Lower leg skin (tissue), 4 donors: ENCODE data around the gene OGFR. TPM values are rescaled to one million over a fixed set of nuclear protein-coding genes. Genes with fewer than 3 reads are reported as not detected.

Experiments
- DNase-seq, 2 donors: peaks; one replicate each; pipeline ENCODE4 v3.0.0-alpha.2; 2019; ENCODE audit warnings: low spot score in 2 of 2
- H3K4me3 ChIP-seq: fragments of 200-600 bp; sonication (generic); 2 replicates; pipeline ENCODE4 v1.5.1; 2017; ENCODE audit warnings: mild to moderate bottlenecking, low read depth; ENCODE audit not compliant: poor library complexity, severe bottlenecking
- POLR2A ChIP-seq, 2 donors: fragments of 450-650 bp; IDR thresholded peaks; one replicate each; pipeline ENCODE4 v1.6.1; 2016 to 2017; ENCODE audit warnings: antibody characterized with exemption in 2 of 2, mild to moderate bottlenecking in 1 of 2, moderate library complexity in 1 of 2
- WGBS, 2 donors: methylation state at CpG; one replicate each; pipeline ENCODE4 v1.1.5; 2018; 5-methylcytosine and 5-hydroxymethylcytosine counted together
- intact Hi-C: fragments of 100-400 bp; cut with DNase I; formaldehyde crosslinking; loops from one replicate; pipeline ENCODE4 v1.15.0; 2023; ENCODE audit warnings: low total_unique reads
- total RNA-seq, 4 donors: library from RNA; depleted of rRNA; stranded (reverse); fragments of >200 nt; gene quantifications; one replicate each; pipeline ENCODE4 v1.1.0, GENCODE V29; 2016
- TF ChIP-seq, protein P1 (sequence below), 3 donors: fragments of 450-650 bp; IDR thresholded peaks; one replicate each; pipeline ENCODE4 v1.5.1; 2016; ENCODE audit warnings: antibody characterized with exemption in 3 of 3, mild to moderate bottlenecking in 3 of 3, moderate library complexity in 2 of 3

OGFR gene
- total RNA-seq, 4 donors from 2014 or later, result 50.3 to 76.9 (median 58.5) TPM

DNA sequence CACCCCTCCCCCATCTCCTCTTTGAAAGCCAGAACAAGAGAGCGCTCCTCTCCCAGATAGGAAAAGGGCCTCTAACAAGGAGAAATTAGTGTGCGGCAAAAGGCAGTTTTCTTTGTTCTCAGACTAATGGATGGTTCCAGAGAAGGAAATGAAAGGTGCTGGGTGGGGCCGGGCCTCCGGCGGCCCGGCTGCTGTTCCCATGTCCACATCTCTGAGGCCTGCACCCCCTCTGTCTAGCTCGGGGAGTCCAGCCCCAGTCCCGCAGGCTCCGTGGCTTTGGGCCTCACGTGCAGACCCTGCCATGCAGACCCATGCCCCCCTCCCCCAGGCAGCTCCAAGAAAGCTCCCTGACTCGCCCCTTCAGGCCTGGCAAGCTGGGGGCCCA lies 44.2 kb upstream of the OGFR start:
- no peak for TF ChIP-seq POLR2A (IDR thresholded peaks at IDR 0.05)
- TF ChIP-seq, protein P1, sequence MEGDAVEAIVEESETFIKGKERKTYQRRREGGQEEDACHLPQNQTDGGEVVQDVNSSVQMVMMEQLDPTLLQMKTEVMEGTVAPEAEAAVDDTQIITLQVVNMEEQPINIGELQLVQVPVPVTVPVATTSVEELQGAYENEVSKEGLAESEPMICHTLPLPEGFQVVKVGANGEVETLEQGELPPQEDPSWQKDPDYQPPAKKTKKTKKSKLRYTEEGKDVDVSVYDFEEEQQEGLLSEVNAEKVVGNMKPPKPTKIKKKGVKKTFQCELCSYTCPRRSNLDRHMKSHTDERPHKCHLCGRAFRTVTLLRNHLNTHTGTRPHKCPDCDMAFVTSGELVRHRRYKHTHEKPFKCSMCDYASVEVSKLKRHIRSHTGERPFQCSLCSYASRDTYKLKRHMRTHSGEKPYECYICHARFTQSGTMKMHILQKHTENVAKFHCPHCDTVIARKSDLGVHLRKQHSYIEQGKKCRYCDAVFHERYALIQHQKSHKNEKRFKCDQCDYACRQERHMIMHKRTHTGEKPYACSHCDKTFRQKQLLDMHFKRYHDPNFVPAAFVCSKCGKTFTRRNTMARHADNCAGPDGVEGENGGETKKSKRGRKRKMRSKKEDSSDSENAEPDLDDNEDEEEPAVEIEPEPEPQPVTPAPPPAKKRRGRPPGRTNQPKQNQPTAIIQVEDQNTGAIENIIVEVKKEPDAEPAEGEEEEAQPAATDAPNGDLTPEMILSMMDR (IDR thresholded peaks at IDR 0.05), result no peak
- H3K4me3 ChIP-seq, result no peak overlapping the region
- intact Hi-C loops, result no loop called here
- WGBS, 2 donors, result 62 to 67% methylated on average over 10 to 11 of the region's 11 CpGs
- no peak for DNase-seq

GRCh38 chr20:62760856-62761758 lies 43.5 kb upstream of the OGFR start:
- no peak for TF ChIP-seq POLR2A (IDR thresholded peaks at IDR 0.05)
- TF ChIP-seq, protein P1 (IDR thresholded peaks at IDR 0.05), result no peak
- no peak for DNase-seq
- H3K4me3 ChIP-seq, result no peak overlapping the region
- WGBS, 2 donors, result 54 to 60% methylated on average over 18 to 25 of the region's 26 CpGs
- intact Hi-C loops, result no loop called here

GRCh38 chr20:62761759-62762131 lies 42.9 kb upstream of the OGFR start:
- intact Hi-C loops, result no loop called here
- TF ChIP-seq, protein P1 (IDR thresholded peaks at IDR 0.05), result no peak
- TF ChIP-seq POLR2A (IDR thresholded peaks at IDR 0.05), result no peak
- WGBS, 2 donors, result 84 to 93% methylated on average over 6 of the region's 6 CpGs
- no peak overlapping the region for H3K4me3 ChIP-seq
- DNase-seq, result no peak

DNA sequence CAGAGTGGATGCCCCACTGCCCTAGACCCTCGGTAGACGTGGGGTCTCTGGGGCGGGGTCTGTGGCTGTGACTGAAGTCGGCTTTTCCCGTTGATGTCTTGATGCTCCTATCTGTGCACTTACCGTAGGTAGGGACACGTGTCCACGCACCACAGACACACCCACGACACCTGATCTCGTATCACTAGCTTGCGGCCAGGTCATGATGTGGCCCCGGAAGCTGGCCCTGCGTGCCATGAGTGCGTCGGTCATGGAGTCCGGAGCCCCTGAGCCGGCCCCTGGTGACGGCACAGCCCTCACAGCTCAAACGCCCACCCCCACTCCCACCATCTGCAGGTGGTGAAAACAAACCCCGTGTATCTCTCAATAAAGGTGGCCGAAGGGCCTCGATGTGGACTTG lies 42.3 kb upstream of the OGFR start:
- DNase-seq, result no peak
- H3K4me3 ChIP-seq, result no peak overlapping the region
- intact Hi-C loops, result no loop called here
- TF ChIP-seq POLR2A (IDR thresholded peaks at IDR 0.05), result no peak
- TF ChIP-seq, protein P1 (IDR thresholded peaks at IDR 0.05), result no peak
- 89 to 90% methylated on average over 22 of the region's 22 CpGs for WGBS, 2 donors

DNA sequence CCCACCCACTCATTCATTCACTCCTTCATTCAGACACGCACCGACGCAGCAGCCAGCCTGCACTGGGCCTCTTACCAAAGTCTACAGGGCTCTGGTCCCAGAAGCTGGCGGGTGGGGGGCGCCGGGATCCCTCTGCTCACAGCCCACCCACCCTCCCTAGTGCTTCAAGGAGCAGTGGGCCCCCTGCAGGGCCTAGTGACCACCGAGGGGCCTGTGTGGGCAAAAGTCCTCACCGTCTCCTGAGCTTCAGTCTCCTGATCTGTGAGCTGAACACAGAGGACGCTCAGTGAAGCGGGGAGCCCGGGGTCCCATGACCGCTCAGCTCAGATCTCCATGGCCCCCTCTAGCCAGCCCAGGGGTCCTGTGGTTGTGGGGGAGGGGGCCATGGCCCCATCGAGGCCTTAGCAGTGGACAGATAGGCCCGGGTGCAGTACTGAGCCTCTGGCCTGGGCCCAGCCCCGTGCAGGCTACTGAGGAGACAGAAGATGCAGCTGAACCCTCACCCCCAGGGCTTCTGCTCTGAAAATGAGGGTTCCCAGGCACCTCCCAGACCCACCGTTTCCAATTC lies 41.8 kb upstream of the OGFR start:
- WGBS, 2 donors, result 86 to 89% methylated on average over 14 to 16 of the region's 16 CpGs
- no peak overlapping the region for H3K4me3 ChIP-seq
- TF ChIP-seq, protein P1 (IDR thresholded peaks at IDR 0.05), result no peak
- no peak for TF ChIP-seq POLR2A (IDR thresholded peaks at IDR 0.05)
- intact Hi-C loops, result no loop called here
- DNase-seq, result no peak
